ENCODE results near the gene ARL8B. TPM values are rescaled to one million over a fixed set of nuclear protein-coding genes. Genes with fewer than 3 reads are reported as not detected.
A peak's percentile ranks its signal among the peaks of the same experiment; 100 is the strongest.

ARL8B gene
- total RNA-seq, 2 experiments from 2014 or later = 33.9 to 38.9 TPM

DNA sequence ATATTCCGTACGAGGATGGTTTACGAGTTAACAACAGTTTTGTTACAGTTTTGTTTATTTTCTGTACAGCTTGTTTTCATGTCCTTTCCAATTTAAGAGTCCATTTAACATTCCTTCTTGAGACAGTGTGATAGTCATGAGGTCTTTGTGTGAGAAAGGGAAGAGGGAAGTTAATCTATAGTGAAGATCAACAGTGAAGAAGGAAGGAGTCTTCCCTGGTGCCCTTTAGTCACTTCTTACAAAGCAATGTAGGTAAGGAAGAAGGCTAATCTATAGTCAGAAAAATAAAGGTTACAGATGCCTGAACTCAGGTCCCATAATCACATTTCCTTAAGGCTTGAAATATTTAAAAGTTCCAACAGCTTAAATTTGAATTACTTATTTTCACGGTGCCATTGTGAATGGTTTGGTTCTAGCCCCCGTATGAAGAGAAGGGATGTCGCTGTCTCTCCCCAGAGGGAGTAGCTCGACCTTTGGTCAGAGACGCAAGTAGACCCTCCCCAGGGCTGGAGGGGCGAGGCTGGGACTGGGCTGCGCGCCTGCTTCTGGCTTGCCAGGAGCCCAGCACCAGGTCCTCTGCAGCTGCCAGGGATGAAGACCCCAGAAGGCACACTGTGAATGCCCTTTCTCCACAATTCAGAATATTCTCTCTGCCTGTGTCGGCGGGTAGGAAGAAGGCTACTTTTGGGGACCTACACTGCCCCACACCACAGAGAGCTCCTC lies 100.4 kb downstream of the ARL8B start:
- Mint-ChIP-seq H3K9me3 (no peaks in the 10 kb centered on the region), H3K36me3 (ENCODE audit: low read depth) (peaks cover 23% of the 10 kb centered on the region), H3K27ac (no peak overlapping the region), H3K27me3 (no peaks in the 10 kb centered on the region), H3K4me3 (no peak overlapping the region), H3K4me1 (ENCODE audit: low read depth) (peaks cover 10% of the 10 kb centered on the region)
- intact Hi-C loops (cut with micrococcal nuclease) = no loop called here
- ChIA-PET POLR2A (interaction anchor here (1.2 kb wide), 2 partner anchors 10 to 26 kb away, joined by 3 read pairs; no protein-coding TSS in a partner anchor), CTCF (interaction anchor here (1.1 to 1.3 kb wide), 2 partner anchors 11 to 41 kb away, joined by 3 to 4 read pairs; no protein-coding TSS in a partner anchor)
- DNase-seq (no peak), ATAC-seq (no peak)
- TF ChIP-seq CTCF (IDR thresholded peaks at IDR 0.05) = no peak

GRCh38 chr3:5226783-5227182 lies 104.7 kb downstream of the ARL8B start:
- H3K36me3 Mint-ChIP-seq (ENCODE audit: low read depth) = no peaks in the 10 kb centered on the region
- H3K9me3 Mint-ChIP-seq = no peaks in the 10 kb centered on the region
- ATAC-seq (peak; percentile 45), DNase-seq (no peak)
- no peaks in the 10 kb centered on the region for H3K27me3 Mint-ChIP-seq
- CTCF ChIA-PET = interaction anchor here (1.2 to 1.8 kb wide), 3 partner anchors 13 to 66 kb away, joined by 3 read pairs; no protein-coding TSS in a partner anchor
- intact Hi-C loops (cut with micrococcal nuclease) = no loop called here
- peaks cover 5% of the 10 kb centered on the region for H3K4me1 Mint-ChIP-seq (ENCODE audit: low read depth)
- no peak overlapping the region for H3K4me3 Mint-ChIP-seq
- POLR2A ChIA-PET = interaction anchor here (0.9 kb wide), 1 partner anchor 90 kb away, joined by 3 read pairs; no protein-coding TSS in a partner anchor
- peak; percentile 30 for TF ChIP-seq CTCF (IDR thresholded peaks at IDR 0.05)
- H3K27ac Mint-ChIP-seq = no peak overlapping the region

DNA sequence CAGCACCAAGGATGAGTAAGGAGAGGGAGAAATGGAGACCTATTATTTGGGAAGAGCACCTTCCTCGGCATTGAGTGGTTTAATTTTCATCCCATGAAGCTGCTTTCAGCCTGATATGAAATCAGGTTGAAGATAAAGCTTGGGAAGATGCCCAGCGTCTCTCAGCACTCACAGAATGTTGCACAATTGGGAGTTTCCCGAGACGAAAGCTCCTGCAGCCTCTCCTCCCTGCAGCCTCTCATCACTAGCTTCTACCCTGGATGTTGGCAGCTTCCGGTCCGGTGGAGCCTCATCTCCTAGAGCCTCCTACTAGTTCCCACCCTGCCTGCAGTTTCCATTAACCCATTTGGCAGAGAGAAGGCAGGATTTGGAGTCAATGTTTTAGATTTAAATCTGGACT lies 105.7 kb downstream of the ARL8B start:
- H3K36me3 Mint-ChIP-seq (ENCODE audit: low read depth) = no peaks in the 10 kb centered on the region
- no peak for TF ChIP-seq CTCF (IDR thresholded peaks at IDR 0.05)
- H3K27me3 Mint-ChIP-seq = no peaks in the 10 kb centered on the region
- H3K4me1 Mint-ChIP-seq (ENCODE audit: low read depth) = peaks cover 5% of the 10 kb centered on the region
- DNase-seq (no peak), ATAC-seq (no peak)
- POLR2A ChIA-PET = interaction anchor here (1.0 kb wide), 1 partner anchor 97 kb away, joined by 3 read pairs; no protein-coding TSS in a partner anchor
- H3K27ac Mint-ChIP-seq = no peak overlapping the region
- H3K9me3 Mint-ChIP-seq = no peaks in the 10 kb centered on the region
- no peak overlapping the region for H3K4me3 Mint-ChIP-seq
- intact Hi-C loops (cut with micrococcal nuclease) = no loop called here
- CTCF ChIA-PET = interaction anchor here (0.9 to 1.8 kb wide), 4 partner anchors 13 to 74 kb away, joined by 3 to 4 read pairs (median 3); no protein-coding TSS in a partner anchor

DNA sequence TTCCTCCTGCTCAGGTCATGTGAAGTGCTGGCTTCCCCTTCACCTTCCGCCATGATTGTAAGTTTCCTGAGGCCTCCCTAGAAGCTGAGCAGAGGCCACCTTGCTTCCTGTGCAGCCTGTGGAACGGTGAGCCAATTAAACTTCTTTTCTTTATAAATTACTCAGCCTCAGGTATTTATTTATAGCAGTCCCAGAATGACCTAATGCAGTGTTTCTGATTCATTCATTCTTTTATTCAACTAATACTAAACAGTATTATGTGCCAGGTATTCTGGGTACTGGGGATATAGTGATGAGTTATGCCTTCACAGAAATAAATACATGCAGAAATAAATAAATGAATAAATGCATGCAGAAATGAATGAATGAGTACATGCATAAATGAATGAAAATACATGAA lies 107.3 kb downstream of the ARL8B start:
- Mint-ChIP-seq H3K4me1 (ENCODE audit: low read depth) (peaks cover 5% of the 10 kb centered on the region), H3K4me3 (no peak overlapping the region), H3K27me3 (no peaks in the 10 kb centered on the region), H3K36me3 (ENCODE audit: low read depth) (no peaks in the 10 kb centered on the region), H3K9me3 (no peaks in the 10 kb centered on the region), H3K27ac (no peak overlapping the region)
- ChIA-PET CTCF (no interaction called here), POLR2A (no interaction called here)
- ATAC-seq (no peak), DNase-seq (no peak)
- no peak for TF ChIP-seq CTCF (IDR thresholded peaks at IDR 0.05)
- intact Hi-C loops (cut with micrococcal nuclease) = no loop called here

Other genes with a start within 250 kb of the ARL8B start
- 100 to 1,000 TPM; 456 to 470 TPM for gene BHLHE40, start 142.9 kb upstream of the ARL8B start, total RNA-seq
- 100 to 1,000 TPM; 156 to 159 TPM for gene EDEM1, start 65.4 kb downstream of the ARL8B start, total RNA-seq